Ascending aorta (tissue), 2 donors: ENCODE results near the gene MMP10. TPM values are rescaled to one million over a fixed set of nuclear protein-coding genes. Genes with fewer than 3 reads are reported as not detected.
"Not testable (repeated sequence)": the region's sequence is repeated elsewhere in the genome, so short reads cannot be mapped to it uniquely, and the experiment has no call there.

Experiments used
- DNase-seq, 2 donors: peaks; one replicate each; pipeline ENCODE4 v3.0.0-alpha.2; 2019; ENCODE audit warnings: low spot score in 2 of 2
- H3K27ac ChIP-seq, 2 donors: fragments of 200-600 bp; sonication (generic); one replicate each; pipeline ENCODE4 v1.5.1; 2016 to 2017; ENCODE audit warnings: mild to moderate bottlenecking in 1 of 2
- H3K27me3 ChIP-seq: fragments of 200-600 bp; sonication (generic); one replicate; pipeline ENCODE4 v1.5.1; 2017
- H3K36me3 ChIP-seq, 2 donors: fragments of 200-600 bp; sonication (generic); one replicate each; pipeline ENCODE4 v1.5.1; 2016
- H3K4me1 ChIP-seq, 2 donors: fragments of 200-600 bp; sonication (generic); one replicate each; pipeline ENCODE4 v1.5.1; 2016 to 2017; ENCODE audit warnings: mild to moderate bottlenecking in 1 of 2
- H3K4me3 ChIP-seq, 2 donors: fragments of 200-600 bp; sonication (generic); one replicate each; pipeline ENCODE4 v1.5.1; 2016 to 2017; ENCODE audit warnings: mild to moderate bottlenecking in 1 of 2
- H3K9me3 ChIP-seq, 2 donors: fragments of 200-600 bp; sonication (generic); one replicate each; pipeline ENCODE4 v1.5.1; 2016
- intact Hi-C: fragments of 100-400 bp; cut with DNase I; formaldehyde crosslinking; loops from one replicate; pipeline ENCODE4 v1.15.1; 2023
- total RNA-seq: library from RNA; depleted of rRNA; stranded (reverse); fragments of >200 nt; gene quantifications from one replicate; pipeline ENCODE4 v1.1.0, GENCODE V29; 2016
- TF ChIP-seq, protein P1 (sequence below), 3 experiments: fragments of 200-600 bp in 2 of 3; fragments of 450-650 bp in 1 of 3; sonication (generic) in 2 of 3; IDR thresholded peaks; one replicate each; pipeline ENCODE4 v1.5.1; 2016 to 2019; ENCODE audit warnings: antibody characterized with exemption in 3 of 3, mild to moderate bottlenecking in 1 of 3, moderate library complexity in 1 of 3

MMP10 gene
- total RNA-seq, 1 donor from 2014 or later, result not detected

DNA sequence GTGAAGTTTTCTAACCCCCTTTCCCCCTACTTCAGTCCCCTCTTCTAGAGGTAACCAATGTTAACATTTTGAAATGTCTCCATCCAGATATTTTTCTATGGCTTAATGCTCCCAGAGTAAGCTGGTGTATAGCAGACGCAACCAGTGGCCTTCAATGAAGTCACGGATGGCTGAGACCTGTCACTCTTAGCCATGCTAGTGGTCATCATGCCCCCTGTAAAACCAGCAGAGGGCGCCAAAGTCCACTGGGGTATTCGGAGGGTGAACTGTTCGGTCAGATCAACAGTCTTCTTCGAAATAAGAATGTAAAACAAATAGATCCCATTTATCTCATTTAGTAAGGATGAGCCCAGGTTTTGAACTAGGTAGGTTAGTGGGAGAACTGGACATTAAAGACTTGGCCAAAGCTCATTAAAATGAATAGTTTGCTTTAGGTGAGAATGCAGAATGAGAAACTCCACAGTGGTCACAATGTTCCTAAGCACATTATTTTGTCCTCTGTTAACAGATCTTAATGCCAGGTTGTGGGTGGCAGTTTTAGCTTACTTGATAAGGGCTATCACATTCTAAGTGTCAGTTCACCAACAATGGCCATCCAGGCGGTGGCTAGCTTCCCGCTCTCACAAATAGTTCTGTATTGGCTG lies 47.1 kb downstream of the MMP10 start:
- no peak overlapping the region for H3K27ac ChIP-seq
- no peaks in the 10 kb centered on the region for H3K9me3 ChIP-seq
- intact Hi-C loops, result no loop called here
- no peaks in the 10 kb centered on the region for H3K27me3 ChIP-seq
- TF ChIP-seq, protein P1, sequence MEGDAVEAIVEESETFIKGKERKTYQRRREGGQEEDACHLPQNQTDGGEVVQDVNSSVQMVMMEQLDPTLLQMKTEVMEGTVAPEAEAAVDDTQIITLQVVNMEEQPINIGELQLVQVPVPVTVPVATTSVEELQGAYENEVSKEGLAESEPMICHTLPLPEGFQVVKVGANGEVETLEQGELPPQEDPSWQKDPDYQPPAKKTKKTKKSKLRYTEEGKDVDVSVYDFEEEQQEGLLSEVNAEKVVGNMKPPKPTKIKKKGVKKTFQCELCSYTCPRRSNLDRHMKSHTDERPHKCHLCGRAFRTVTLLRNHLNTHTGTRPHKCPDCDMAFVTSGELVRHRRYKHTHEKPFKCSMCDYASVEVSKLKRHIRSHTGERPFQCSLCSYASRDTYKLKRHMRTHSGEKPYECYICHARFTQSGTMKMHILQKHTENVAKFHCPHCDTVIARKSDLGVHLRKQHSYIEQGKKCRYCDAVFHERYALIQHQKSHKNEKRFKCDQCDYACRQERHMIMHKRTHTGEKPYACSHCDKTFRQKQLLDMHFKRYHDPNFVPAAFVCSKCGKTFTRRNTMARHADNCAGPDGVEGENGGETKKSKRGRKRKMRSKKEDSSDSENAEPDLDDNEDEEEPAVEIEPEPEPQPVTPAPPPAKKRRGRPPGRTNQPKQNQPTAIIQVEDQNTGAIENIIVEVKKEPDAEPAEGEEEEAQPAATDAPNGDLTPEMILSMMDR (IDR thresholded peaks at IDR 0.05), result peak in 2 of 3 experiments; percentile 14 to 24
- DNase-seq, result peak in 1 of 2 donors; percentile 66
- H3K36me3 ChIP-seq, result no peaks in the 10 kb centered on the region
- H3K4me1 ChIP-seq, result no peaks in the 10 kb centered on the region
- H3K4me3 ChIP-seq, result no peak overlapping the region

DNA sequence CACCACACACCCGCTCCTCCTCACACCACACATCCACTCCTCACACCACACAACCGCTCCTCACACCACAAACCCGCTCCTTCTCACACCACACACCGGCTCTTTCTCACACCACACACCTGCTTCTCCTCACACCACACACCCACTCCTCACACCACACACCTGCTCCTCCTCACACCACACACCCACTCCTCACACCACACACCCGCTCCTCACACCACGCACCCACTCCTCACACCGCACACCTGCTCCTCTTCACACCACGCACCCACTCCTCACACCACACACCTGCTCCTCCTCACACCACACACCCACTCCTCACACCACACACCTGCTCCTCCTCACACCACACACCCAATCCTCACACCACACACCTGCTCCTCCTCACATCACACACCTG lies 49.5 kb downstream of the MMP10 start:
- H3K4me1 ChIP-seq, DNase-seq, H3K27me3 ChIP-seq, intact Hi-C loops, H3K36me3 ChIP-seq, H3K27ac ChIP-seq, H3K4me3 ChIP-seq, H3K9me3 ChIP-seq: not testable (repeated sequence)

DNA sequence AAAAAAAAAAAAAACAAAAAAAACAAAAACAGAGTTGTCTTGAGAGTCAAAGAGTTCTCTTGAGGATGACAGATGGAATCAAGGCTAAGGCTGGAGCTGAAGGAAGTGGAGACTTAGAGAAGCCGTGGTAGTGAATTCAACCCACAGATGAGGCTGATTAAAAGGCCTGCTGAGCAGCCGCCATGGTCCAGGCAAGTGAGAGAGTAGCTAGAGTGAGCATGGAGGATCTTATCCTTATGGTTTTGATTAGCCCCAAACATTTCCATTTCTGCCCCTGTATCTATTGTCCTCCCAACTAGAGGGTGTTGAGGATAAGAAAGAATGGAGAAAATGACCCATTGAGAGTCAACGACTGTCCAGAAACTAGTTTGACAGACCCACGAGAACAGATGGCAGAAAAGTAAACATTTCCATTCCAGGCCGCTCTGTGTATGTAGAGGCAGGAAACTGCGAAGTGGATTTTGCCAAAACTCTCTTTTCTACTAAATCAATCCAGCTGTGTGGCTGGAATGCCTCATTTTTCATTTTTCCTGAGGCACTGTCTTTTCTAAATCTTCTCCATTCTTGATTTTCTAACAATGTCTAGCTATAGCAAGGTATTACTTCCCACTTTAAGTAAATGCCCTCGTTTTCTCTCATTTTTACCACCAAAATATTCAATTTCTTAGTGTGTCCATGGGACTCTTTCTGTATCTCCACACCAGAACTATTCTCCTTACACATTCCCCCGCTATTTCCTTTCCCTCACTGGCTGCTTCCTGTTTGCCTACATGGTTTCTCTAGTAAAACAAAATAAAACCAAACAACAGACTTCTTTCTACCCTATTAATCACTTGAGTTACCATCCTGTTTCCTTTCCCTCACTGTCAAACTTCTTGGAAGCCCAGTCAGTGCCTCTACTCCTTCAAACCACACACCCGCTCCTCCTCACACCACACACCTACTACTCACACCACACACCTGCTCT lies 50.3 kb downstream of the MMP10 start:
- no peaks in the 10 kb centered on the region for H3K36me3 ChIP-seq
- intact Hi-C loops, result no loop called here
- H3K4me3 ChIP-seq, result no peak overlapping the region
- no peak overlapping the region for H3K27ac ChIP-seq
- DNase-seq, result no peak
- H3K4me1 ChIP-seq, result no peaks in the 10 kb centered on the region
- no peaks in the 10 kb centered on the region for H3K27me3 ChIP-seq
- TF ChIP-seq, protein P1 (IDR thresholded peaks at IDR 0.05), result no peak
- H3K9me3 ChIP-seq, result no peaks in the 10 kb centered on the region

DNA sequence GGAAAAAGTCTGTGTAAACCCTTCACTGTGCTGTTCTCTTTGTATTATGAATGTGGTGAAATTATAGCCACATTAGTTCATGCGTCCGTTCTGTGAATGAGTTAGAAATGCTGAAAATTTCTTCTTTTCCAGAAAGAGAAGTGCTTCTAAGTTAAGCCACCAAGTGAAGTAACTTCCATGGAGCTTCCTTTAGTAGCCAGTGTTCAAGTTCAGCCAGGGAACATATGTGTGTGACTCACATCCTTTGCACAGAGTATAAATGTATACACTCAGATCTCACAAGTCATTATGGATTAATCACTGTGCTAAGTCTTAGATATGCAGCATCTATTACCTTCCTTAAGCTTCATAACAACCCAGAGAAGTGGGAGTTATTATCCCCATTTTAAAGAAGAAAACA lies 52.5 kb downstream of the MMP10 start:
- Histone ChIP-seq H3K4me1 (no peaks in the 10 kb centered on the region), H3K9me3 (no peaks in the 10 kb centered on the region), H3K27ac (no peak overlapping the region), H3K36me3 (no peaks in the 10 kb centered on the region), H3K4me3 (no peak overlapping the region), H3K27me3 (no peaks in the 10 kb centered on the region)
- DNase-seq, result no peak
- intact Hi-C loops, result no loop called here
- TF ChIP-seq, protein P1 (IDR thresholded peaks at IDR 0.05), result no peak

DNA sequence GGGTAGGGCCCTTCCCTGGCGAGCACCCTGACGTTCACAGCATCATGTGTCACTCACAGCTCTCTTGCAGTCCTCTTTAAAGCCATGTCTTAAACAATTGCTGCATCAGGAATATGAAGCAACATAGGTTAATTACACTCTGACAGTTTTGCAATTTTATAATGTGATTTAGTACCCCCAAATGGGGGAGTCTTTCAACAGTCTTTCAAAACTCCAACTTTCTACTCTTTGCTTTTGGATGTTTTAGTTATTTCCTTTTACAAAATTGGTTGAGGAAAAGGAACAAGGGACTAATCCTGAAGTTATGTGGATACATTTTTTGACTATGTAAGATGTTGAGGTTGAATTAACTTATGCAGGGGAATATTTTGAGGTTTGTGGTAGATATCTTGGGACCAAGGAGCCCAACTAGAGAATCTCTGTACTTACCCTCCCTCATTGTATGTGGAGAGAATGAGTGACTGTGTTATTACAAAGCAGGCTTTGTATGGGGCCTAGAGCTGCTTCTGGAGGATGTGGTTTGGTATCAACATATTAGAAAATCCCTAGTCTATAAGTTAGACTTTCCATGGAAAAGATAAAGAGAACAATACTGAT lies 55.4 kb downstream of the MMP10 start, which contains the start of gene MMP8:
MMP8 (minus strand) TSS at position 51 of the 597 bp plus-strand sequence. CDS start 99 bp downstream, outside the sequence.
- Histone ChIP-seq H3K36me3 (no peaks in the 10 kb centered on the region), H3K4me3 (no peak within 1 kb of the TSS), H3K4me1 (no peaks in the 10 kb centered on the region), H3K27me3 (no peaks in the 10 kb centered on the region), H3K27ac (no peak within 1 kb of the TSS), H3K9me3 (no peaks in the 10 kb centered on the region)
- intact Hi-C loops, result no loop called here
- TF ChIP-seq, protein P1 (IDR thresholded peaks at IDR 0.05), result no peak
- no peak for DNase-seq
